Thyroid gland (tissue), 4 donors: ENCODE data around the gene LPA. TPM values are rescaled to one million over a fixed set of nuclear protein-coding genes. Genes with fewer than 3 reads are reported as not detected.

Experiments
- DNase-seq, 2 donors: peaks; one replicate each; pipeline ENCODE4 v3.0.0-alpha.2; 2019
- H3K27ac ChIP-seq, 3 donors: fragments of 200-600 bp; sonication (generic); 1 replicate in 2 of 3; 2 replicates in 1 of 3; pipeline ENCODE4 v1.5.1; 2016 to 2019; ENCODE audit warnings: mild to moderate bottlenecking in 1 of 3, moderate library complexity in 1 of 3
- H3K27me3 ChIP-seq: fragments of 200-600 bp; sonication (generic); one replicate; pipeline ENCODE4 v1.5.1; 2019
- H3K36me3 ChIP-seq, 2 donors: fragments of 200-600 bp; sonication (generic); one replicate each; pipeline ENCODE4 v1.5.1; 2016 to 2019
- H3K4me1 ChIP-seq, 2 donors: fragments of 200-600 bp; sonication (generic); one replicate each; pipeline ENCODE4 v1.5.1; 2017 to 2019
- H3K4me3 ChIP-seq, 3 donors: fragments of 200-600 bp; sonication (generic); replicated peaks in 1 of 3; 1 replicate in 2 of 3; 2 replicates in 1 of 3; pipeline ENCODE4 v1.5.1; 2016; ENCODE audit warnings: mild to moderate bottlenecking in 1 of 3
- H3K9me3 ChIP-seq: fragments of 200-600 bp; sonication (generic); one replicate; pipeline ENCODE4 v1.5.1; 2017
- CTCF ChIP-seq, 6 experiments: fragments of 200-600 bp in 3 of 6; fragments of 450-650 bp in 3 of 6; sonication (generic) in 3 of 6; IDR thresholded peaks; one replicate each; pipeline ENCODE4 v1.5.1; 2016 to 2019; ENCODE audit warnings: antibody characterized with exemption in 6 of 6, mild to moderate bottlenecking in 2 of 6, inconsistent platforms in 1 of 6, moderate library complexity in 1 of 6
- POLR2A ChIP-seq, 2 donors: fragments of 450-650 bp; IDR thresholded peaks; one replicate each; pipeline ENCODE4 v1.6.1; 2017; ENCODE audit warnings: antibody characterized with exemption in 2 of 2, mild to moderate bottlenecking in 2 of 2, moderate library complexity in 1 of 2
- WGBS, 2 donors: methylation state at CpG; one replicate each; pipeline ENCODE4 v1.1.5; 2017; 5-methylcytosine and 5-hydroxymethylcytosine counted together
- intact Hi-C: fragments of 100-400 bp; cut with DNase I; formaldehyde crosslinking; loops from one replicate; pipeline ENCODE4 v1.15.1; 2023
- total RNA-seq, 4 donors: library from RNA; depleted of rRNA; stranded (reverse); fragments of >200 nt; gene quantifications; one replicate each; pipeline ENCODE4 v1.2.3, GENCODE V29; 2016

Gene LPA
- total RNA-seq, 4 donors from 2014 or later: 0.45 to 1.4 TPM; not detected in 2

- TF ChIP-seq POLR2A (IDR thresholded peaks at IDR 0.05) (no peak), CTCF (IDR thresholded peaks at IDR 0.05) (no peak)
- Histone ChIP-seq H3K27ac (no peak overlapping the region), H3K27me3 (no peaks in the 10 kb centered on the region), H3K9me3 (no peaks in the 10 kb centered on the region), H3K4me1 (no peaks in the 10 kb centered on the region), H3K36me3 (no peaks in the 10 kb centered on the region), H3K4me3 (no peak overlapping the region)
- 79 to 84% methylated on average over 4 of the region's 4 CpGs for WGBS, 2 donors
- no peak for DNase-seq
- intact Hi-C loops: no loop called here
Observed at GRCh38 chr6:160507420-160507819, 156.7 kb downstream of the LPA start.

GRCh38 chr6:160505970-160506369 is 158.1 kb downstream of the LPA start:
- Histone ChIP-seq H3K4me3 (no peak overlapping the region), H3K4me1 (no peaks in the 10 kb centered on the region), H3K27ac (no peak overlapping the region), H3K27me3 (no peaks in the 10 kb centered on the region), H3K36me3 (no peaks in the 10 kb centered on the region), H3K9me3 (no peaks in the 10 kb centered on the region)
- WGBS, 2 donors: 83 to 95% methylated on average over 1 of the region's 1 CpG
- DNase-seq: no peak
- TF ChIP-seq POLR2A (IDR thresholded peaks at IDR 0.05): no peak
- no peak for TF ChIP-seq CTCF (IDR thresholded peaks at IDR 0.05)
- intact Hi-C loops: no loop called here

GRCh38 chr6:160500639-160501038 is 163.4 kb downstream of the LPA start:
- TF ChIP-seq CTCF (IDR thresholded peaks at IDR 0.05) (no peak), POLR2A (IDR thresholded peaks at IDR 0.05) (no peak)
- Histone ChIP-seq H3K27me3 (no peaks in the 10 kb centered on the region), H3K27ac (no peak overlapping the region), H3K9me3 (no peaks in the 10 kb centered on the region), H3K4me3 (no peak overlapping the region), H3K36me3 (no peaks in the 10 kb centered on the region), H3K4me1 (no peaks in the 10 kb centered on the region)
- intact Hi-C loops: no loop called here
- DNase-seq: no peak
- 93% methylated on average over 4 of the region's 4 CpGs for WGBS, 2 donors

GRCh38 chr6:160494576-160494975 is 169.5 kb downstream of the LPA start:
- H3K36me3 ChIP-seq: no peaks in the 10 kb centered on the region
- intact Hi-C loops: no loop called here
- H3K4me3 ChIP-seq: no peak overlapping the region
- no peaks in the 10 kb centered on the region for H3K9me3 ChIP-seq
- no peak overlapping the region for H3K27ac ChIP-seq
- no peaks in the 10 kb centered on the region for H3K4me1 ChIP-seq
- no peak for DNase-seq
- no peaks in the 10 kb centered on the region for H3K27me3 ChIP-seq
- TF ChIP-seq CTCF (IDR thresholded peaks at IDR 0.05) (no peak), POLR2A (IDR thresholded peaks at IDR 0.05) (no peak)
- WGBS, 2 donors: 91 to 93% methylated on average over 3 of the region's 3 CpGs

- intact Hi-C loops: no loop called here
- H3K36me3 ChIP-seq: no peaks in the 10 kb centered on the region
- no peak overlapping the region for H3K4me3 ChIP-seq
- 90 to 91% methylated on average over 1 of the region's 1 CpG for WGBS, 2 donors
- TF ChIP-seq POLR2A (IDR thresholded peaks at IDR 0.05) (no peak), CTCF (IDR thresholded peaks at IDR 0.05) (no peak)
- no peak for DNase-seq
- H3K27me3 ChIP-seq: no peaks in the 10 kb centered on the region
- no peak overlapping the region for H3K27ac ChIP-seq
- H3K9me3 ChIP-seq: no peaks in the 10 kb centered on the region
- no peaks in the 10 kb centered on the region for H3K4me1 ChIP-seq
Observed at GRCh38 chr6:160489091-160489490, 175.0 kb downstream of the LPA start.
